ENCODE data around the gene PUS7.
"Not testable (repeated sequence)": the region's sequence is repeated elsewhere in the genome, so short reads cannot be mapped to it uniquely, and the experiment has no call there.

The PUS7 gene

DNA sequence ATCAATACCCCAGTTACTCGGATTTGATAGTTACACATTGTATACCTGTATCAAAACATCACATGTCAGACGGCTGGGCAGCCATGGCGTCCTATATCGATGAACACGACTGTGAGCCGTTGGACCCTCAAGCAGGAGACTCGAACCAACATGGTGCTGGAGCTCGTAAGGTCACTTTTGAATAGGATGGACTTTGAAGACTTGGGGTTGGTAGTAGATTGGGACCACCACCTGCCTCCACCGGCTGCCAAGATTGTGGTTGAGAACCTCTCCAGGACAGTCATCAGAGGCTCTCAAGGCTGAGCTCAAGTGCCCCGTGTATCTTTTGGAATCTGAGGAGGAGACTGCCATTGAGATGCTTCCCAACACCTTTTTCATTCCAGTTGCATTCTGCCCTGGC lies 8.1 kb upstream of the PUS7 start:
- Histone ChIP-seq H3F3A (ENCODE audit: insufficient read depth, low read length) (no peaks in the 10 kb centered on the region), H3K9me3 (ENCODE audit: low read length) (no peaks in the 10 kb centered on the region), H3K79me2 (ENCODE audit: insufficient read depth, low read length) (peaks cover 14% of the 10 kb centered on the region), H3K9ac (ENCODE audit: low read length) (no peak overlapping the region), H3K9me2 (ENCODE audit: low read depth, low read length) (no peaks in the 10 kb centered on the region), H4K20me1 (ENCODE audit: insufficient read depth, low read length) (no peaks in the 10 kb centered on the region), H3K4me2 (ENCODE audit: low read length) (no peak overlapping the region), H3K36me3 (ENCODE audit: insufficient read depth, low read length) (no peaks in the 10 kb centered on the region), H3K4me3 (ENCODE audit: low read depth, low read length, poor library complexity, severe bottlenecking) (no peak overlapping the region), H3K4me1 (ENCODE audit: insufficient read depth, low read length, severe bottlenecking) (peaks cover 28% of the 10 kb centered on the region), H2AFZ (ENCODE audit: low read length) (no peak overlapping the region), H3K27me3 (ENCODE audit: insufficient read depth, low read length) (no peaks in the 10 kb centered on the region), H3K27ac (ENCODE audit: low read depth, low read length, poor library complexity, severe bottlenecking) (no peak overlapping the region)
- TF ChIP-seq, protein P1, sequence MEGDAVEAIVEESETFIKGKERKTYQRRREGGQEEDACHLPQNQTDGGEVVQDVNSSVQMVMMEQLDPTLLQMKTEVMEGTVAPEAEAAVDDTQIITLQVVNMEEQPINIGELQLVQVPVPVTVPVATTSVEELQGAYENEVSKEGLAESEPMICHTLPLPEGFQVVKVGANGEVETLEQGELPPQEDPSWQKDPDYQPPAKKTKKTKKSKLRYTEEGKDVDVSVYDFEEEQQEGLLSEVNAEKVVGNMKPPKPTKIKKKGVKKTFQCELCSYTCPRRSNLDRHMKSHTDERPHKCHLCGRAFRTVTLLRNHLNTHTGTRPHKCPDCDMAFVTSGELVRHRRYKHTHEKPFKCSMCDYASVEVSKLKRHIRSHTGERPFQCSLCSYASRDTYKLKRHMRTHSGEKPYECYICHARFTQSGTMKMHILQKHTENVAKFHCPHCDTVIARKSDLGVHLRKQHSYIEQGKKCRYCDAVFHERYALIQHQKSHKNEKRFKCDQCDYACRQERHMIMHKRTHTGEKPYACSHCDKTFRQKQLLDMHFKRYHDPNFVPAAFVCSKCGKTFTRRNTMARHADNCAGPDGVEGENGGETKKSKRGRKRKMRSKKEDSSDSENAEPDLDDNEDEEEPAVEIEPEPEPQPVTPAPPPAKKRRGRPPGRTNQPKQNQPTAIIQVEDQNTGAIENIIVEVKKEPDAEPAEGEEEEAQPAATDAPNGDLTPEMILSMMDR (IDR thresholded peaks at IDR 0.05; ENCODE audit: low read length), result no peak
- TF ChIP-seq EZH2 (IDR thresholded peaks at IDR 0.05; ENCODE audit: borderline replicate concordance, low read length), result no peak

DNA sequence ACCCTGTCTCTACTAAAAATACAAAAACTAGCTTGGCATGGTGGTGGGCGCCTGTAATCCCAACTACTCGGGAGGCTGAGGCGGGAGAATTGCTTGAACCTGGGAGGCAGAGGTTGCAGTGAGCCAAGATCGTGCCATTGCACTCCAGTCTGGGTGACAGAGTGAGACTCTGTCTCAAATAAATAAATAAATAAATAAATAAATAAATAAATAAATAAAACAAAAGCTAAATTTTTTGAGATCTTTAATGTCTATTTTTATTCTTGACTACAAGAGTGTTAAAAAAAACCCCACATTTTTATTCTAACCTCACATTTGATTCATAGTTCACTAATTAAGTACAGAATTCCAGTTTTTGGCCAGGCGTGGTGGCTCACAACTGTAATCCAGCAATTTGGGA lies 5.7 kb upstream of the PUS7 start:
- H3K9me3 ChIP-seq (ENCODE audit: low read length); H3F3A ChIP-seq (ENCODE audit: insufficient read depth, low read length); H3K4me2 ChIP-seq (ENCODE audit: low read length); H3K79me2 ChIP-seq (ENCODE audit: insufficient read depth, low read length); H3K4me3 ChIP-seq (ENCODE audit: low read depth, low read length, poor library complexity, severe bottlenecking); H3K9ac ChIP-seq (ENCODE audit: low read length); H3K36me3 ChIP-seq (ENCODE audit: insufficient read depth, low read length); H4K20me1 ChIP-seq (ENCODE audit: insufficient read depth, low read length); H3K9me2 ChIP-seq (ENCODE audit: low read depth, low read length); H3K27me3 ChIP-seq (ENCODE audit: insufficient read depth, low read length); H2AFZ ChIP-seq (ENCODE audit: low read length); H3K27ac ChIP-seq (ENCODE audit: low read depth, low read length, poor library complexity, severe bottlenecking): not testable (repeated sequence)
- H3K4me1 ChIP-seq (ENCODE audit: insufficient read depth, low read length, severe bottlenecking), result peaks cover 15% of the 10 kb centered on the region

DNA sequence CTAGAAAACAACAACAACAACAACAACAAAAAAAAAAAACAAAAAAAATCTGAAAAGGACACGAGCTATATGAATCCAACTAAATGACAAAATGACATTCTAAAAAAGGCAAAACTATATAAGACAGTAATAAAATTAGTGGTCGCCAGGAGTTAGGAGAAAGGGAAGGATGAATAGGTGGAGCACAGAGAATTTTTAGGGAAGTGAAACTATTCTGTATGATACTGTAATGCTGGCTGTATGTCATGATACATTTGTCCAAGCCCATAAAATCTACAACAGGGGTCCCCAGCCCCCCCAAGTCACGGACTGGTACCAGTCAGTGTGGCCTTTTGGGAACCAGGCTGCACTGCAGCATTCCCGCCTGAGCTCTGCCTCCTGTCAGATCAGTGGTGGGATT lies 2.8 kb upstream of the PUS7 start:
- H3K27me3 ChIP-seq (ENCODE audit: insufficient read depth, low read length), result no peaks in the 10 kb centered on the region
- peaks cover 16% of the 10 kb centered on the region for H3K4me1 ChIP-seq (ENCODE audit: insufficient read depth, low read length, severe bottlenecking)
- TF ChIP-seq, protein P1 (IDR thresholded peaks at IDR 0.05; ENCODE audit: low read length), result no peak
- no peak for TF ChIP-seq EZH2 (IDR thresholded peaks at IDR 0.05; ENCODE audit: borderline replicate concordance, low read length)
- H3K9ac ChIP-seq (ENCODE audit: low read length), result no peak overlapping the region
- H3K79me2 ChIP-seq (ENCODE audit: insufficient read depth, low read length), result peaks cover 11% of the 10 kb centered on the region
- H3K4me2 ChIP-seq (ENCODE audit: low read length), result no peak overlapping the region
- H3F3A ChIP-seq (ENCODE audit: insufficient read depth, low read length), result no peaks in the 10 kb centered on the region
- H3K9me2 ChIP-seq (ENCODE audit: low read depth, low read length), result no peaks in the 10 kb centered on the region
- no peaks in the 10 kb centered on the region for H3K9me3 ChIP-seq (ENCODE audit: low read length)
- no peak overlapping the region for H2AFZ ChIP-seq (ENCODE audit: low read length)
- peaks cover 1% of the 10 kb centered on the region for H3K36me3 ChIP-seq (ENCODE audit: insufficient read depth, low read length)
- H3K4me3 ChIP-seq (ENCODE audit: low read depth, low read length, poor library complexity, severe bottlenecking), result no peak overlapping the region
- H4K20me1 ChIP-seq (ENCODE audit: insufficient read depth, low read length), result no peaks in the 10 kb centered on the region
- H3K27ac ChIP-seq (ENCODE audit: low read depth, low read length, poor library complexity, severe bottlenecking), result no peak overlapping the region

DNA sequence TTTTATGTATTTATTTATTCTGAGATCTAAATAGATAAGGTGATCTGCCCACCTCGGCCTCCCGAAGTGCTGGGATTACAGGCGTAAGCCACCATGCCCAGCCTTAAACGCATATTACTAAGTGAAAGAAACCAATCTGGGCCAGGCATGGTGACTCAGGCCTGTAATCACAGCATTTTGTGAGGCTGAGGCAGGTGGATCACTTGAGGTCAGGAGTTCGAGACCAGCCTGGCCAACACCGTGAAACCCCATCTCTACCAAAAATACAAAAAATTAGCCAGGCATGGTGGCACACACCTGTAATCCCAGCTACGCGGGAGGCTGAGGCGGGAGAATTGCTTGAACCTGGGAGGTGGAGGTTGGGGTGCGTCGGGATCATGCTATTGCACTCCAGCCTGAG lies 2.4 kb upstream of the PUS7 start:
- not testable (repeated sequence) for H4K20me1 ChIP-seq (ENCODE audit: insufficient read depth, low read length); H3K9me3 ChIP-seq (ENCODE audit: low read length); H3K27me3 ChIP-seq (ENCODE audit: insufficient read depth, low read length); H3F3A ChIP-seq (ENCODE audit: insufficient read depth, low read length); H3K9me2 ChIP-seq (ENCODE audit: low read depth, low read length); H2AFZ ChIP-seq (ENCODE audit: low read length); H3K9ac ChIP-seq (ENCODE audit: low read length); H3K36me3 ChIP-seq (ENCODE audit: insufficient read depth, low read length); H3K27ac ChIP-seq (ENCODE audit: low read depth, low read length, poor library complexity, severe bottlenecking); H3K4me3 ChIP-seq (ENCODE audit: low read depth, low read length, poor library complexity, severe bottlenecking); H3K4me2 ChIP-seq (ENCODE audit: low read length)
- Histone ChIP-seq H3K79me2 (ENCODE audit: insufficient read depth, low read length) (peaks cover 15% of the 10 kb centered on the region), H3K4me1 (ENCODE audit: insufficient read depth, low read length, severe bottlenecking) (peaks cover 19% of the 10 kb centered on the region)
